Parathyroid adenoma (tissue), 2 donors: ENCODE results near the gene HERC3.
A peak's percentile ranks its signal among the peaks of the same experiment; 100 is the strongest.

Experiments
- H2AFZ ChIP-seq: fragments of 300-600 bp; sonication (generic); one replicate; pipeline ENCODE4 v1.7.0; 2017; ENCODE audit warnings: antibody characterized with exemption, mild to moderate bottlenecking
- H3K27ac ChIP-seq: fragments of 300-600 bp; sonication (generic); one replicate; pipeline ENCODE4 v1.7.0; 2017
- H3K27me3 ChIP-seq: fragments of 300-600 bp; sonication (generic); one replicate; pipeline ENCODE4 v1.7.0; 2017; ENCODE audit warnings: low read length; ENCODE audit not compliant: control insufficient read depth, insufficient read depth
- H3K36me3 ChIP-seq: fragments of 300-600 bp; sonication (generic); one replicate; pipeline ENCODE4 v1.7.0; 2017; ENCODE audit warnings: low read length; ENCODE audit not compliant: control insufficient read depth, insufficient read depth
- H3K4me1 ChIP-seq: fragments of 300-600 bp; sonication (generic); one replicate; pipeline ENCODE4 v1.7.0; 2017; ENCODE audit warnings: control low read depth
- H3K4me2 ChIP-seq: fragments of 300-600 bp; sonication (generic); one replicate; pipeline ENCODE4 v1.7.0; 2017; ENCODE audit warnings: low read length
- H3K4me3 ChIP-seq: fragments of 300-600 bp; sonication (generic); one replicate; pipeline ENCODE4 v1.7.0; 2017; ENCODE audit warnings: low read depth, low read length
- H3K79me2 ChIP-seq: fragments of 300-600 bp; sonication (generic); one replicate; pipeline ENCODE4 v1.7.0; 2017; ENCODE audit warnings: control low read depth
- H3K9ac ChIP-seq: fragments of 300-600 bp; sonication (generic); one replicate; pipeline ENCODE4 v1.7.0; 2017; ENCODE audit warnings: mild to moderate bottlenecking
- H3K9me3 ChIP-seq: fragments of 300-600 bp; sonication (generic); one replicate; pipeline ENCODE4 v1.7.0; 2017; ENCODE audit warnings: low read length; ENCODE audit not compliant: control insufficient read depth
- CTCF ChIP-seq: fragments of 300-600 bp; sonication (generic); IDR thresholded peaks from one replicate; pipeline ENCODE4 v1.7.0; 2017; ENCODE audit warnings: antibody characterized with exemption, mild to moderate bottlenecking
- donor health status: primary hyperparathyroidism.

Gene HERC3

GRCh38 chr4:88730811-88731210, 138.5 kb downstream of the HERC3 start:
- Histone ChIP-seq H3K4me1 (peaks cover 23% of the 10 kb centered on the region), H3K27ac (no peak overlapping the region), H3K27me3 (no peaks in the 10 kb centered on the region), H3K9ac (no peak overlapping the region), H2AFZ (no peak overlapping the region), H3K4me2 (no peak overlapping the region), H3K36me3 (no peaks in the 10 kb centered on the region), H3K79me2 (no peaks in the 10 kb centered on the region), H3K9me3 (no peaks in the 10 kb centered on the region), H3K4me3 (no peak overlapping the region)
- no peak for TF ChIP-seq CTCF

- H3K27ac ChIP-seq = no peak overlapping the region
- no peaks in the 10 kb centered on the region for H3K36me3 ChIP-seq
- no peak for TF ChIP-seq CTCF
Observed at GRCh38 chr4:88731381-88731780, 139.1 kb downstream of the HERC3 start.

GRCh38 chr4:88732714-88733368, 140.6 kb downstream of the HERC3 start:
- Histone ChIP-seq H2AFZ (no peak overlapping the region), H3K4me3 (no peak overlapping the region), H3K27ac (no peak overlapping the region), H3K79me2 (no peaks in the 10 kb centered on the region), H3K36me3 (no peaks in the 10 kb centered on the region), H3K27me3 (no peaks in the 10 kb centered on the region), H3K9me3 (no peaks in the 10 kb centered on the region), H3K4me1 (peaks cover 26% of the 10 kb centered on the region), H3K9ac (no peak overlapping the region), H3K4me2 (peak overlapping the region; percentile 20)
- no peak for TF ChIP-seq CTCF

More at GRCh38 chr4:88731381-88731780, 139.1 kb downstream of the HERC3 start:
- no peaks in the 10 kb centered on the region for H3K79me2 ChIP-seq
- no peak overlapping the region for H2AFZ ChIP-seq
- H3K4me1 ChIP-seq = peaks cover 26% of the 10 kb centered on the region
- no peak overlapping the region for H3K4me3 ChIP-seq
- no peaks in the 10 kb centered on the region for H3K9me3 ChIP-seq
- H3K9ac ChIP-seq = no peak overlapping the region
- no peak overlapping the region for H3K4me2 ChIP-seq
- H3K27me3 ChIP-seq = no peaks in the 10 kb centered on the region

- no peaks in the 10 kb centered on the region for H3K36me3 ChIP-seq
- H3K4me2 ChIP-seq = no peak overlapping the region
- H3K4me3 ChIP-seq = no peak overlapping the region
- H3K9me3 ChIP-seq = no peaks in the 10 kb centered on the region
- no peaks in the 10 kb centered on the region for H3K79me2 ChIP-seq
- H2AFZ ChIP-seq = no peak overlapping the region
- H3K9ac ChIP-seq = no peak overlapping the region
- TF ChIP-seq CTCF = no peak
- H3K27ac ChIP-seq = peak overlapping the region; percentile 16
- H3K4me1 ChIP-seq = peaks cover 19% of the 10 kb centered on the region
- H3K27me3 ChIP-seq = no peaks in the 10 kb centered on the region
Observed at GRCh38 chr4:88734403-88734949, 142.2 kb downstream of the HERC3 start.

- H3K4me2 ChIP-seq = no peak overlapping the region
- H3K4me3 ChIP-seq = no peak overlapping the region
- H3K4me1 ChIP-seq = peaks cover 19% of the 10 kb centered on the region
- H3K36me3 ChIP-seq = no peaks in the 10 kb centered on the region
- no peak overlapping the region for H3K9ac ChIP-seq
- no peaks in the 10 kb centered on the region for H3K9me3 ChIP-seq
- no peak for TF ChIP-seq CTCF
- H3K27me3 ChIP-seq = no peaks in the 10 kb centered on the region
- peaks cover 4% of the 10 kb centered on the region for H3K79me2 ChIP-seq
- no peak overlapping the region for H2AFZ ChIP-seq
- peak overlapping the region; percentile 40 for H3K27ac ChIP-seq
Observed at GRCh38 chr4:88735564-88735963, 143.3 kb downstream of the HERC3 start.
